Mucosa of descending colon (tissue), 3 donors: Measurements from ENCODE around the gene SORCS2. TPM values are rescaled to one million over a fixed set of nuclear protein-coding genes. Genes with fewer than 3 reads are reported as not detected.
A peak's percentile ranks its signal among the peaks of the same experiment; 100 is the strongest.

Source experiments
- ATAC-seq: fragments of 200-7000 bp; cut with Tn5 transposase; one replicate; pipeline ENCODE4 v1.9.1; 2020; ENCODE audit warnings: mild to moderate bottlenecking, moderate library complexity
- DNase-seq, 3 donors: peaks; one replicate each; pipeline ENCODE4 v3.0.0-alpha.2; 2020
- H3K36me3 ChIP-seq: fragments of 200-600 bp; one replicate; pipeline ENCODE4 v1.8.0; 2021; ENCODE audit warnings: low read depth, mild to moderate bottlenecking
- H3K4me1 ChIP-seq: fragments of 200-600 bp; one replicate; pipeline ENCODE4 v1.8.0; 2021; ENCODE audit warnings: low read depth, mild to moderate bottlenecking
- H3K4me3 ChIP-seq: fragments of 200-600 bp; one replicate; pipeline ENCODE4 v1.8.0; 2021; ENCODE audit warnings: mild to moderate bottlenecking
- H3K9me3 ChIP-seq: fragments of 200-600 bp; one replicate; pipeline ENCODE4 v1.8.0; 2021; ENCODE audit warnings: mild to moderate bottlenecking
- intact Hi-C, 2 donors: fragments of 100-400 bp; cut with DNase I in 1 of 2; cut with micrococcal nuclease in 1 of 2; formaldehyde crosslinking; loops; one replicate each; pipeline versions ENCODE4 v1.11.0 to v1.11.1; 2022; cut with DNase I, micrococcal nuclease
- total RNA-seq, 3 donors: library from RNA; stranded (reverse); fragmentation: NEBNext Ultra II Directional in 2 of 3; extraction: Animal tissue kit (Norgen Biotek cat#: 25700) in 2 of 3; gene quantifications; one replicate each; pipeline versions ENCODE4 v1.2.1 to v1.2.4, GENCODE V29; 2021 to 2023
- TF ChIP-seq, protein P1 (sequence below): fragments of 200-600 bp; IDR thresholded peaks from one replicate; pipeline ENCODE4 v1.8.0; 2022; ENCODE audit warnings: antibody characterized with exemption, mild to moderate bottlenecking
- donor health status: DM: no; HTN: no; CAD: no; lungs with moderate emphysema.
- donor health status: DM: no; HTN: no; CAD: no.
- donor health status: DM: no; HTN: yes; CAD: no.

SORCS2 gene
- total RNA-seq, 3 donors from 2014 or later = 0.20 to 3.1 (median 1.5) TPM

DNA sequence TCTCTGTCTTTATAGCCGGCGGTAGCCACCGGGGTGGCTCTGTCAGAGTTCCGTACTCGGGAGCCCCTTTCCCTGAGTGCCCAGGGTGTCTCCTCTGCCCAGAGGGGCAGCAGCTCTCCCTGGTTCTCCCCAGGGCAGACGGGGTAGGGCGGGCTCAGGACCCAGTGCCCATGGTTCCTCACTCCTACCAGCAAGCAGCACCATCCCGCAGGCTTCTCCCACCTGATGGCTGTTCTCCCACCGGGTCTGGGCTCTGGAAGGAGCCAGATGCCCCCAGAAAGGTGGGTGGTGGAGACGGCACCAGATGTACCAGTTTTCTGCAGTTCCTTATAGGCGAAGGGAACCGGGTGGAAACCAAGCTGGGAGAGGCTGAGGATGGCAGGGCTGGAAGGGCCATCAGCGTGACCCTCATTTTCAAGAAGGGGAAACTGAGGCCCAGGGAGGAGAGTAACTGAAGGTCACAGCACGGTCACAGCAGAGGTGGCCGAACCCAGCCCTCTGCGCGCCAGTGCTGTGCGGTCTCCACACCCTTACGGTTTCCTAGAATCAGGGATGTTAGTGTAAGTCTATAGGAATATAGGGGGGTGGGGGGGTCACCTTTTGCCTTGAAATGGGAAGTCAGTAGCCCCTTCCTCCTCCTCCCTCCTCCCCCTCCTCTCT, 548.7 kb downstream of the SORCS2 start:
- Histone ChIP-seq H3K36me3 (no peaks in the 10 kb centered on the region), H3K4me3 (no peak overlapping the region), H3K9me3 (no peaks in the 10 kb centered on the region), H3K4me1 (no peaks in the 10 kb centered on the region)
- no peak for ATAC-seq
- intact Hi-C loops = no loop called here
- peak in 1 of 3 donors; percentile 14 for DNase-seq
- TF ChIP-seq, protein P1, sequence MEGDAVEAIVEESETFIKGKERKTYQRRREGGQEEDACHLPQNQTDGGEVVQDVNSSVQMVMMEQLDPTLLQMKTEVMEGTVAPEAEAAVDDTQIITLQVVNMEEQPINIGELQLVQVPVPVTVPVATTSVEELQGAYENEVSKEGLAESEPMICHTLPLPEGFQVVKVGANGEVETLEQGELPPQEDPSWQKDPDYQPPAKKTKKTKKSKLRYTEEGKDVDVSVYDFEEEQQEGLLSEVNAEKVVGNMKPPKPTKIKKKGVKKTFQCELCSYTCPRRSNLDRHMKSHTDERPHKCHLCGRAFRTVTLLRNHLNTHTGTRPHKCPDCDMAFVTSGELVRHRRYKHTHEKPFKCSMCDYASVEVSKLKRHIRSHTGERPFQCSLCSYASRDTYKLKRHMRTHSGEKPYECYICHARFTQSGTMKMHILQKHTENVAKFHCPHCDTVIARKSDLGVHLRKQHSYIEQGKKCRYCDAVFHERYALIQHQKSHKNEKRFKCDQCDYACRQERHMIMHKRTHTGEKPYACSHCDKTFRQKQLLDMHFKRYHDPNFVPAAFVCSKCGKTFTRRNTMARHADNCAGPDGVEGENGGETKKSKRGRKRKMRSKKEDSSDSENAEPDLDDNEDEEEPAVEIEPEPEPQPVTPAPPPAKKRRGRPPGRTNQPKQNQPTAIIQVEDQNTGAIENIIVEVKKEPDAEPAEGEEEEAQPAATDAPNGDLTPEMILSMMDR = no peak

- H3K4me3 ChIP-seq = no peak overlapping the region
- no peaks in the 10 kb centered on the region for H3K36me3 ChIP-seq
- ATAC-seq = no peak
- DNase-seq = peak in 1 of 3 donors; percentile 29
- H3K9me3 ChIP-seq = no peaks in the 10 kb centered on the region
- TF ChIP-seq, protein P1 = no peak
- intact Hi-C loops = no loop called here
- no peaks in the 10 kb centered on the region for H3K4me1 ChIP-seq
These were observed 549.8 kb downstream of the SORCS2 start for GRCh38 chr4:7741946-7742806.

GRCh38 chr4:7742807-7743280, 550.5 kb downstream of the SORCS2 start:
- Histone ChIP-seq H3K9me3 (no peaks in the 10 kb centered on the region), H3K36me3 (no peaks in the 10 kb centered on the region), H3K4me1 (no peaks in the 10 kb centered on the region), H3K4me3 (no peak overlapping the region)
- DNase-seq = no peak
- intact Hi-C loops = no loop called here
- ATAC-seq = no peak
- TF ChIP-seq, protein P1 = no peak

- H3K4me1 ChIP-seq = no peaks in the 10 kb centered on the region
- TF ChIP-seq, protein P1 = no peak
- H3K4me3 ChIP-seq = no peak overlapping the region
- peak; percentile 40 for ATAC-seq
- DNase-seq = peak in 1 of 3 donors; percentile 36
- H3K36me3 ChIP-seq = no peaks in the 10 kb centered on the region
- H3K9me3 ChIP-seq = no peaks in the 10 kb centered on the region
- intact Hi-C loops = no loop called here
These were observed 551.9 kb downstream of the SORCS2 start for GRCh38 chr4:7744142-7744804.

GRCh38 chr4:7745301-7745885, 553.1 kb downstream of the SORCS2 start:
- peak in 1 of 3 donors; percentile 12 for DNase-seq

More at GRCh38 chr4:7745301-7745885, 553.1 kb downstream of the SORCS2 start:
- no peaks in the 10 kb centered on the region for H3K36me3 ChIP-seq
- H3K4me1 ChIP-seq = no peaks in the 10 kb centered on the region
- intact Hi-C loops = no loop called here
- no peak for ATAC-seq
- H3K4me3 ChIP-seq = no peak overlapping the region
- H3K9me3 ChIP-seq = no peaks in the 10 kb centered on the region
- TF ChIP-seq, protein P1 = no peak
